ENCODE results near the gene PIP4K2A. TPM values are rescaled to one million over a fixed set of nuclear protein-coding genes. Genes with fewer than 3 reads are reported as not detected.

The PIP4K2A gene
- total RNA-seq, 2 donors from 2014 or later, result 167 to 205 TPM

DNA sequence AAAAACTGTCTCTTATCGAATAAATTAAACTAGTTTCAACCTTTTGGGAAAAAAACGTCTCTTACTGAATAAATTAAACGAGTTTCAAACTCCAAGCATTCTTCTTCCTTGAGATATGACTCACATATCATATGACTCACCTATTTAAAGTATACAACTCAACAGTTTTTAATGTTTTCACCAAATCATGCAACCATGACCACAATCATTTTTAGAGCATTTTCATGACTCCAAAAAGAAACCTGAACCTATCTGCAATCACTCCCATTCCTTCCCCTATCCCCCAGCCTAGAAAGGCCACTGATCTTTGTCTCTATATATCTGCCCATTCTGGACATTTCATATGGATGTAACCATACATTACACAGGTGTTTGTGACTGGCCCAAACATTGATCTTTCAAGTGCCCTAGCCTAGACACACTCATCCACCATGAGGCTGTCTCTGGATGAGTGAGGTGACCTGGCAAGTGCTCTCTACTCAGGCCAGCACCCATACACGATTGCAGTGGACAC lies 115.3 kb downstream of the PIP4K2A start:
- Mint-ChIP-seq H3K27ac (peak overlapping the region; percentile 94), H3K36me3 (ENCODE audit: low read depth) (peaks cover 3% of the 10 kb centered on the region), H3K27me3 (no peaks in the 10 kb centered on the region), H3K4me3 (peak overlapping the region; percentile 57), H3K4me1 (peaks cover 60% of the 10 kb centered on the region)
- no peak for ATAC-seq
- no peaks in the 10 kb centered on the region for H3K9me3 ChIP-seq (ENCODE audit: control insufficient read depth, low read length, poor library complexity, severe bottlenecking)
- DNase-seq, result no peak

- H3K9me3 ChIP-seq (ENCODE audit: control insufficient read depth, low read length, poor library complexity, severe bottlenecking), result no peaks in the 10 kb centered on the region
- ATAC-seq, result no peak
- peaks cover 3% of the 10 kb centered on the region for H3K36me3 Mint-ChIP-seq (ENCODE audit: low read depth)
- peaks cover 60% of the 10 kb centered on the region for H3K4me1 Mint-ChIP-seq
- DNase-seq, result no peak
- H3K27me3 Mint-ChIP-seq, result no peaks in the 10 kb centered on the region
- no peak overlapping the region for H3K4me3 Mint-ChIP-seq
- peak overlapping the region; percentile 94 for H3K27ac Mint-ChIP-seq
Observed at GRCh38 chr10:22598478-22598877, 115.9 kb downstream of the PIP4K2A start.

DNA sequence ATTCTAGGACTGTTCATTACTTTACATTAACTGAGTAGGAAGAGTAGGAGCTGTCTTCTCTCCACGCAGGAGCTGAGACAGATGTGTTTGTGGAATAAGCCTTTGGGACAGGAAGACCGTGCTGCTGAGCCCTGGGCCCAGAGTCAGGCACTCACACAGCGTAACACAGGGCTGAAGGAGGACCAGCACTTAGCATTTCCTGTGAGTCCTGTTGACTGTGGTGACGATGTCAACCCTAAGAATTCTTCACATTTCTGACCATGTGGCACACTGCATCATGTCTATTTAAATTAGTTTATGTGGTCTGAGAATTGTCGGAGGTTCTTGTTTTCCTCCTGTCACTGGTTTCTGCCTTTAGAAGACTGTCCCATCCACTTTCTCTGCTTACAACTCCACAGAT lies 117.2 kb downstream of the PIP4K2A start:
- no peaks in the 10 kb centered on the region for H3K9me3 ChIP-seq (ENCODE audit: control insufficient read depth, low read length, poor library complexity, severe bottlenecking)
- no peaks in the 10 kb centered on the region for H3K27me3 Mint-ChIP-seq
- H3K36me3 Mint-ChIP-seq (ENCODE audit: low read depth), result peaks cover 6% of the 10 kb centered on the region
- peak overlapping the region; percentile 25 for H3K4me3 Mint-ChIP-seq
- H3K4me1 Mint-ChIP-seq, result peaks cover 64% of the 10 kb centered on the region
- peak overlapping the region; percentile 94 for H3K27ac Mint-ChIP-seq
- DNase-seq (no peak), ATAC-seq (peak; percentile 71)

DNA sequence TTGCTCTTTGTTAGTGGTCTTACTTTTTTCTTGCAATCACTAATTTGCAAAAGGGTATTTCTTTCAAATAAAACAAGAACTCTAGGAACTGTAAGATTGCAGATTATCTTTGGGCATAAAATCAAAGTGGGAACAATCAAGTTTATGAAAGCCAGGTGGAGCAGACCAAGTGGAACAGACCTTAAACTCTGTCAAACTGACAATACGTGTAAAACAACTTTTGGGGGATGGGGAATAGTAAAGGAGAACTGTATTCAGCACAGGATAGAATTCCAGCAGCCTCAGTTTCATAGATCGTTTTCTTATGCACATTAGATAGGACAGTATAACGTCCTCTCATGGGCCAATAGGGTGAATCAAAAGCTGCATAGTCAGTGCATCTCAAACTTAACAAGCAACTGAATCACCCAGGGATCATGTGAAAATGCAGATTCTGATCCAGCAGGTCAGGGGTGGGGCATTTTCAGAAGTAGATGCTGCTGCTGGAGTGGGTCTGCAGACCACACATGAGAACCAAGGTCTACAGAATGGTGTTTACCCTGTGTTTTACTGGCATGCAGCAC lies 120.7 kb downstream of the PIP4K2A start:
- Mint-ChIP-seq H3K27ac (peak overlapping the region; percentile 76), H3K36me3 (ENCODE audit: low read depth) (peaks cover 5% of the 10 kb centered on the region), H3K27me3 (no peaks in the 10 kb centered on the region), H3K4me1 (peaks cover 44% of the 10 kb centered on the region), H3K4me3 (peak overlapping the region; percentile 15)
- no peaks in the 10 kb centered on the region for H3K9me3 ChIP-seq (ENCODE audit: control insufficient read depth, low read length, poor library complexity, severe bottlenecking)
- ATAC-seq (no peak), DNase-seq (no peak)

DNA sequence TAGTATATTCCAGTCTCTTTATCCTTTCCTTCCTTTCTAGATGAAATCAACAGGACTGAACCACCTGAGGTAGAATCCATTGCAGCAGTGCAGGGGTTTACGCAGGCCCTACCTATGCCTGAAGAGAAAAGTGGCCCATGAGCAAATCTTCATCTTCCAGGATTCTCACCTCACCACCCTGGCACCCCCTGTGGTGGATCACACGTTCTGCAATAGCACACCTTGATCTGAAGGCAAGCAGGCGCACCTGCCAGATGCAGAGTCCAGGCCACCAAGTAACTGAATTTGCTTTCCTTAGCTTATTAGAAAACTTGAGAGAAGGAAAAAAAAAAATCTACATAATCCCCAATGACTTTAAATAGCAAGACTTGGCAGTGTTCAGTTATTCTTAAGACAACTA lies 121.4 kb downstream of the PIP4K2A start:
- no peaks in the 10 kb centered on the region for H3K27me3 Mint-ChIP-seq
- H3K9me3 ChIP-seq (ENCODE audit: control insufficient read depth, low read length, poor library complexity, severe bottlenecking), result no peaks in the 10 kb centered on the region
- ATAC-seq (no peak), DNase-seq (no peak)
- H3K4me1 Mint-ChIP-seq, result peaks cover 41% of the 10 kb centered on the region
- H3K4me3 Mint-ChIP-seq, result no peak overlapping the region
- peaks cover 8% of the 10 kb centered on the region for H3K36me3 Mint-ChIP-seq (ENCODE audit: low read depth)
- peak overlapping the region; percentile 76 for H3K27ac Mint-ChIP-seq

GRCh38 chr10:22589851-22590514 lies 124.4 kb downstream of the PIP4K2A start:
- no peaks in the 10 kb centered on the region for H3K27me3 Mint-ChIP-seq
- H3K27ac Mint-ChIP-seq, result no peak overlapping the region
- ATAC-seq, result no peak
- H3K4me3 Mint-ChIP-seq, result no peak overlapping the region
- no peaks in the 10 kb centered on the region for H3K9me3 ChIP-seq (ENCODE audit: control insufficient read depth, low read length, poor library complexity, severe bottlenecking)
- peaks cover 8% of the 10 kb centered on the region for H3K36me3 Mint-ChIP-seq (ENCODE audit: low read depth)
- H3K4me1 Mint-ChIP-seq, result peaks cover 34% of the 10 kb centered on the region
- no peak for DNase-seq

DNA sequence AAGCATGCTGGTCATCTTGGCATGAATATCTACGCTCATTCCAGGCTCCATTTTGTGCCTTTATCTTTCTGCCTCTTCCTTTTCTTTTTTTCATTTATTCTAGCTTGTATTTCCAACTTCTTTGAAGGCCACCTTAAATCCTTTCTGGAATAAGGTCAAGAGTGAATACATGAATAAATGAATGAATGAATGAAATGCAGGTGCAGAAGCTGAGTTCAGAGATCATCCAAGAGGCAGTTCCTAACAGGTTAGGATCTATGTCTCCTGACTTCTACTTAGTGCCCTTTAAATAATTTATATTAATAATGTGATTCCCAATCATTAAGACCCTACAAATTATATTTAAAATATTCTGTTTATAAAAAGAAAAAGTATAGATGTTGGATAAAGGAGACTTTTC lies 125.9 kb downstream of the PIP4K2A start:
- Mint-ChIP-seq H3K4me3 (no peak overlapping the region), H3K27me3 (no peaks in the 10 kb centered on the region), H3K4me1 (peaks cover 36% of the 10 kb centered on the region), H3K27ac (peak overlapping the region; percentile 43), H3K36me3 (ENCODE audit: low read depth) (peaks cover 13% of the 10 kb centered on the region)
- DNase-seq, result no peak
- H3K9me3 ChIP-seq (ENCODE audit: control insufficient read depth, low read length, poor library complexity, severe bottlenecking), result no peaks in the 10 kb centered on the region
- no peak for ATAC-seq

DNA sequence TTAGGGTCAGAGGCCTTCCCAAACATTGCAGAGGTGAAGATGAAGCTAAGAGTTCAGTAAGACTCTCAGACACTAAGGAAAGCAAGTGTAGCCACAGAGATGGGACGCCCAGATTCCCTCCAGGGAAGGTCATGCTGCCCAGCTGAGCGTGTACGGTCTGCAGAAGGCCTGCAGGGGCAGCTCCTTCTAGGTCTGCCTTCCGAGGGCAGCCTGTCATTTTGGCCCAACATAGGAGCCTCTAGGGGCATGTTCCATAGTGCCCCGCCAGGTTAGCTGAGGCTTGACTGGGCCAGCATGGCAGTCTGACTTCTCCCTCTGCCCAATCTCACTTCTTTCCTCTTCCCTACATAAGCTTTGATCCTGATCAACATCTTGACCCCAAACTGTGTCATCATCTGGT lies 130.7 kb downstream of the PIP4K2A start:
- H3K4me1 Mint-ChIP-seq, result peaks cover 31% of the 10 kb centered on the region

DNA sequence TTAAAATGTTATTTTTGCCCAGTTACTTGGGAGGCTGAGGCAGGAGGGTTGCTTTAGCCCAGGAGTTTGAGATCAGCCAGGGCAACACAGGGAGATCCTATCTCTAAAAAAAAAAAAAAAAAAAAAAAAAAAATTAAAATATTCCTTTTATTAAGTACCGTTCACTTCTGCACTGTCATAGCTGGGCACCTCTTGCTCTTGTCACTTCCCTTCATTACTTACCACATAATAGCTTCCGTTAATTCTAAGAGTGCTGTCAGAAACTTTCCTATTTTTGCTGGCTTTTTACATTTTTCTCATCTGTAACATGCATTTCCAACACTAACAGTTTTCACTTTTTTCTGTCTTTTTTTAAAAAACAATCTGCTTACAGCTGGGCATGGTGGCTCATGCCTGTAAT lies 132.9 kb downstream of the PIP4K2A start:
- Mint-ChIP-seq H3K27ac (no peak overlapping the region), H3K36me3 (ENCODE audit: low read depth) (peaks cover 9% of the 10 kb centered on the region), H3K27me3 (no peaks in the 10 kb centered on the region), H3K4me1 (peaks cover 32% of the 10 kb centered on the region), H3K4me3 (no peak overlapping the region)
- DNase-seq (no peak), ATAC-seq (no peak)
- H3K9me3 ChIP-seq (ENCODE audit: control insufficient read depth, low read length, poor library complexity, severe bottlenecking), result no peaks in the 10 kb centered on the region

More for the DNA sequence above, 130.7 kb downstream of the PIP4K2A start:
- DNase-seq (no peak), ATAC-seq (no peak)
- peak overlapping the region; percentile 75 for H3K27ac Mint-ChIP-seq
- peaks cover 8% of the 10 kb centered on the region for H3K36me3 Mint-ChIP-seq (ENCODE audit: low read depth)
- H3K4me3 Mint-ChIP-seq, result no peak overlapping the region
- no peaks in the 10 kb centered on the region for H3K9me3 ChIP-seq (ENCODE audit: control insufficient read depth, low read length, poor library complexity, severe bottlenecking)
- H3K27me3 Mint-ChIP-seq, result no peaks in the 10 kb centered on the region

DNA sequence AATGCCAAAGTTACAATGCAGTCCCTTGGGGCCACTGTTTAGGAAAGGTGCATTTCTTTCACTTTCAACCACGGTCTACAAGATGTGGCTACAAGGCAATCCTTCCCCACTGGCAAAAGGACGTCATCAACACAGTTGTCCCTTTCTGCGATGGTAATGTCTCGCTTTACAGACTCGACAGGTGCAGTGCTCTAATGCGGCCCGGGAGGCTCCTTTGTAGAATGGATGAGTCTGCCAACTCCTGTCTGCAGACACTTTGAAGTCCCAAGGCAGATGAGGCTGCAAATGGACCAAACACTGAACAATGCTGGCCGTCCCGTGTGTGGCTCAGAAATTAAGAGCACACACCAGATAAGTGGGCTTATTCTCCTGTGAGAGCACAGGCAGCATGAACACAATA lies 133.7 kb downstream of the PIP4K2A start:
- Mint-ChIP-seq H3K4me3 (no peak overlapping the region), H3K27me3 (no peaks in the 10 kb centered on the region), H3K4me1 (peaks cover 30% of the 10 kb centered on the region), H3K36me3 (ENCODE audit: low read depth) (peaks cover 9% of the 10 kb centered on the region), H3K27ac (peak overlapping the region; percentile 34)
- no peak for DNase-seq
- no peaks in the 10 kb centered on the region for H3K9me3 ChIP-seq (ENCODE audit: control insufficient read depth, low read length, poor library complexity, severe bottlenecking)
- no peak for ATAC-seq

DNA sequence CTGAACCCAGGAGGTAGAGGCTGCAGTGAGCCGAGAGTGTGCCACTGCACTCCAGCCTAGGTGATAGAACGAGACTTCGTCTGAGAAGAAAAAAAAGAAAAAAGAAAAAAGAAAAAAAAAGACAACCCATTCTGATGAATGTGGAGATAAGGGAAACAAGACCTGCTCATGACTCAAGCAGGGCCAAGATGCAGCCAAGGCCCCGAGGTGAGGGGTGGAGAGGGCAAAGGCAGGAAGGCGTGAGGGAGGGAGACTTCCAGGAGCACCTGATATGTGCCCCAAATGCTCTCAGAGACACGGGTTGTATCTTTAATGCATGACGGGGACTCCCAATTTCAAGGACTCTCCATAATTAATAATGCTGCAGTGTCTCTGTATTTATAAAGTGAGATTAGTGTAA lies 134.6 kb downstream of the PIP4K2A start:
- Mint-ChIP-seq H3K4me3 (no peak overlapping the region), H3K4me1 (peaks cover 32% of the 10 kb centered on the region), H3K36me3 (ENCODE audit: low read depth) (peaks cover 9% of the 10 kb centered on the region), H3K27me3 (no peaks in the 10 kb centered on the region), H3K27ac (peak overlapping the region; percentile 34)
- ATAC-seq (no peak), DNase-seq (no peak)
- H3K9me3 ChIP-seq (ENCODE audit: control insufficient read depth, low read length, poor library complexity, severe bottlenecking), result no peaks in the 10 kb centered on the region

GRCh38 chr10:22573820-22574569 lies 140.4 kb downstream of the PIP4K2A start:
- no peaks in the 10 kb centered on the region for H3K9me3 ChIP-seq (ENCODE audit: control insufficient read depth, low read length, poor library complexity, severe bottlenecking)
- Mint-ChIP-seq H3K36me3 (ENCODE audit: low read depth) (peaks cover 7% of the 10 kb centered on the region), H3K4me3 (no peak overlapping the region), H3K27ac (peak overlapping the region; percentile 81), H3K4me1 (peaks cover 38% of the 10 kb centered on the region), H3K27me3 (no peaks in the 10 kb centered on the region)
- DNase-seq (no peak), ATAC-seq (peak; percentile 26)

- no peaks in the 10 kb centered on the region for H3K9me3 ChIP-seq (ENCODE audit: control insufficient read depth, low read length, poor library complexity, severe bottlenecking)
- H3K36me3 Mint-ChIP-seq (ENCODE audit: low read depth), result peaks cover 16% of the 10 kb centered on the region
- DNase-seq (no peak), ATAC-seq (peak; percentile 89)
- peak overlapping the region; percentile 87 for H3K27ac Mint-ChIP-seq
- H3K27me3 Mint-ChIP-seq, result no peaks in the 10 kb centered on the region
- H3K4me1 Mint-ChIP-seq, result peaks cover 45% of the 10 kb centered on the region
- no peak overlapping the region for H3K4me3 Mint-ChIP-seq
Observed at GRCh38 chr10:22570733-22571430, 143.5 kb downstream of the PIP4K2A start.
